HG03575 (cell line): ENCODE results near the gene RUNDC3A.
"Not testable (repeated sequence)": the region's sequence is repeated elsewhere in the genome, so short reads cannot be mapped to it uniquely, and the experiment has no call there.

Experiments used
- ATAC-seq: cut with Tn5 transposase; IDR thresholded peaks from one replicate; pipeline ENCODE4 v1.9.1; 2021; ENCODE audit not compliant: unreplicated experiment, insufficient number of reproducible peaks, low FRiP score; ENCODE audit errors: extremely low read depth

The RUNDC3A gene

DNA sequence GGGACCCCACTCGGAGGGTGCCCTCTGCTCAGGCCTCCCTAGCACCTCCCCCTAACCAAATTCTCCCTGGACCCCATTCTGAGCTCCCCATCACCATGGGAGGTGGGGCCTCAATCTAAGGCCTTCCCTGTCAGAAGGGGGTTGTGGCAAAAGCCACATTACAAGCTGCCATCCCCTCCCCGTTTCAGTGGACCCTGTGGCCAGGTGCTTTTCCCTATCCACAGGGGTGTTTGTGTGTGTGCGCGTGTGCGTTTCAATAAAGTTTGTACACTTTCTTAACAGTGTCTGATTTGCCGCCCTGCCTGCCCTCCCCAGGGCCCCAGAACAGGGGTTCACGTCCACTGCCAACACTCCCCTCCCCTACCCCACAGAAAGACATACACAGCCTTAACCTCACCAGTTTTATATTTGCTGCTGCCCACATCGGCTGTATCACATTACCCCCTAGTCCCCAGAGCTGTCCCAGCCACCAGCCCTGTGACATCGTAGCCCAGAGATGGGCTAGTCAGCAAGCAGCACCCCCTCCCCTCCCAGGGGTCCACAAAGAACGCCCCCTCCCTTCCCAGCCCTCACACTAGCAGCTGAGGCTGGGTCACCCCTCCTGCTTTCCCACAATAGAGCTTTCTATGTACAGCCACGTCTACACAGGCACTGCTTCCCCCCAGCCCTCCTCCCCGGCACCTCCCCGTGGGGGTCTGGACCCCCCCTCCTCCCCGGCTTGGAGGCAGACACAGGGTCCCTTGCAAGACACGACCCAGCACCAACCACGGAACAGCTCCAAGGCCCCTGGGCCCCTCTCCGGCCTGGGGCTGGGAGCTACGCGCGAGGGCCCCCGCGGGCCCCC is 44.6 kb downstream of the RUNDC3A start:
- no peak for ATAC-seq

DNA sequence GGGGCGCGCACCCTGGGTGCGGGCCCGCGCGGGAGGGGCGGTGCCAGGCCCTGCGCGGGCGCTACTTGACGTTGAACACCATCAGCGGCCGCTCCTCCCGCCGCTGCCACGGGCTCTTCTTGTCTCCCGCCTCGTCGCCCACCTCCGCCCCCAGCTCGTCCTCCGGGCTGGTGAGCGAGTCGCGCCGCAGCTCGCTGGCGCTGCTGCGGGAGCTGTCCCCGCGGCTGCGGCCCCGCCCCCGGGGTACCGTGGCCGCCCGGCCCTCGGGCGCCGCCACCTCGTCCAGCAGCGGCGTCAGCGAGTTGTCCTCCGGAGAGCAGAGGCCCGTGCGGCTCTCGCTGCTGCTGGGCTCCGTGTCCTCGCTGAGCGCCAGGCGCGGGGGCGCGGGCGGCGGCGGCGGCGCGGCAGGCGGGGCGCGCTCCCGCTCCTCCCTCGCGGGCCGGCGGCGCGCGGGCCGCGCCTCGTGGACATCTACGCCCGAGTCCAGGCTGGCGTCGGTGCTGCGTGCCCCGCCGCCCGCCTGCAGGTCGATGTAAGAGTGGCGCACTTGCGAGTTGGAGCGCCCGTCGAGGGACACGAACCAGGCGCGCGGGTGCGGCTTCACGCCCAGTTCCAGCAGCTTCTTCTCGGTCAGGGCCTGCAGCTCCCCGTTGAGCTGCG is 45.4 kb downstream of the RUNDC3A start:
- ATAC-seq: no peak

DNA sequence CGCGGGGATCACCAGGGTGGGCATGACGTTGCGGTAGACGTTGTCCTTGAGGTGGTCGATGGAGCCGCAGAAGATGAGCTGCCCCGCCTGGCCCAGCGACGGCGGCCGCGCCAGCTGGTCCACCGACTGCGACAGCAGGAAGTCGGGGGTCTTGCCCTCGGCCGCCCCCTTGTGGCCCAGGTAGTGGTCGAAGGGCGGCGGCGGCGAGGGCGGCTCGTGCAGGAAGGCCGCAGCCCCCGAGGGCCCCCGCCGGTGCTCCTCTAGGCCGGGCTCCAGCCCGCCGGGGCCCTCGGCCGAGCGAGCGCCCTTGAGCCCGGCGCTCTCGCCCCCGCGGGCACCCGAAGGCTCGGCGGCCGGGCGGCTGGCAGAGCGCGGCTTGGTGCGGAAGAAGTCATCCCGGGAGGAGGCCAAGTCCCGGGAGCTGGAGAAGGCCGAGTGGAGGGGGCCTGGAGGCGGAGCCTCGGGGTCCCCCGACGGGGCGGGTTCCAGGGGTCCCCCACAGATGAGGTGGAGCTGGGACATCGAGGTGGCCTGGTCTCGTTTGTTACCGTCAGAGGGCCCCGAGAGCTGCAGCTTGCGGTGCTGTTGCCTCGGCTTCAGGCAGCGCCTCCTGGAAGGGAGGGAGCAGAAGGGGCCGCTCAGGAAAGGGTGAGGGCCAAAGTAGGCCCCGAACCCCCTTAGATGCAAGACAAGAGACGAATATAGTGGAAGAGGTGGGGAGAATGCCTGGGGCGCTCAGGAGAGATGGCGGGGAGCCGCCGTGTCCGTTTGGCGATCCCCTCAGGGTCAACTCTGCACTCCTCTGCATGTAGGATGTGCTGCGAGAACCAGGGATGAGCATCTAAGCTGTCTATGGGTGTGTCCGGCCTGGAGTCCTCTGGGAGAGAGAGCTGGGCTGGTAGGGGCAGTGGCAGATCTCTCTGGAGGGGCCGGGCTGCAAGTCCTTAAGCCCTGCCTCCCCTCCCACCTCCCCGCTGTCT is 46.5 kb downstream of the RUNDC3A start:
- ATAC-seq: no peak

DNA sequence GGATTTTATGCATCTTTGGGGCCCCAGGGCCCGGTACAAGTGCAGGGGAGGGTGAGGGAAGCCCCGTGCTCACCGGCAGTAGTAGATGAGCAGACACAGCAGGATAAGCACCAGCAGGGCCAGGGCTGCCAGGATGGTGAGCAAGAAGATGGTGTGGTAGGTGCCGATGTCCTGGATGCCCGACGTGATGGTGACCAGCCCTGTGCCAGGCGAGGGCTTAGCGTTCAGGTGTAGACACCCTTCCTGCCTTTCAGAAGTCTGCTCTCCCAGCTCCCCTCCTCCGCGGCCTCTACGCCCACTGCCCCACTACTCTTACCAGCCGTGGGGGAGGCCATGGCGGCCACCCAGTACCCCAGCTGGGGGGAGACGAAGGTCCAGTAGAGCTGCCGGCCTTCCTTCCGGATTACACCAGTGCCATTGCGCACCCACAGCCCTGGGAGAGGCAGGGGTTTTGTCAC is 47.3 kb downstream of the RUNDC3A start:
- ATAC-seq: no peak

DNA sequence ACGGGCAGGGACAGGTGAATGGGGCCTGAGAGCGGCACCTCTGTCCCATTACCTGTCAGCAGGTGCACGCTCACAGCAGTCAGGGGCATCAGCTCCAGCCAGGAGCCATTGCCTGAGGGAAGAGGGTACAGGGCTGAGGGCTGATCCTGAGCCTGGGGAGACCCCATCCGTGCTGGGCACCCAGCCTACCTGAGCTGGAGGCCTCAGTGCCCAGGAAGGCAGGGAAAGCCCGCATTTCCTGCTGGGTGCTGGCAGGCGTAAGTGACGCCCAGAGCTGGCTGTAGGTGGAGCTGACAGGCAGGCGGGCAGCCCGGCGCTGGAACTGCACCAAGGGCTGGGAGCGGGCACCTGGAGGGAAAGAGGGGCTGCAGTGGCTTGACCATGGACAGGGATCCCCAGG is 47.8 kb downstream of the RUNDC3A start:
- ATAC-seq: no peak

DNA sequence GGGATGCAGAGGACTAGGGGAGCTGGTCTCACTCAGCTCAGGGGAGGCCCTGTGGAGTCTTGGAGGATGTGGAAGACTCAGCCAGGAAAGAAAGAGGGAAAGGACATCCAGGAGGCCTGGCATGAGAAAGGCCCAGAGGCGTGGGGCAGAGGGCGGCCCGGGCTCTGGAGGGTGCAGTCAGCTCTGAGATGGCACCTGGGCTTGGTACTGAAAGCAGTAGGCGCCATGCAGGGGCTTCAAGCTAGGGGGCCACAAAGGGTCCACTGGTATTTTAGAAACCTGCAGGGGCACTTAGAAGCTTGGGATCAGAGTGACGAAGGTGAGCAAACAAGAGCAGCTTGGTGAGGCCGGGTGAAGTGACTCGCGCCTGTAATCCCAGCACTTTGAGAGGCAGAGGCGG is 49.7 kb downstream of the RUNDC3A start:
- no peak for ATAC-seq

DNA sequence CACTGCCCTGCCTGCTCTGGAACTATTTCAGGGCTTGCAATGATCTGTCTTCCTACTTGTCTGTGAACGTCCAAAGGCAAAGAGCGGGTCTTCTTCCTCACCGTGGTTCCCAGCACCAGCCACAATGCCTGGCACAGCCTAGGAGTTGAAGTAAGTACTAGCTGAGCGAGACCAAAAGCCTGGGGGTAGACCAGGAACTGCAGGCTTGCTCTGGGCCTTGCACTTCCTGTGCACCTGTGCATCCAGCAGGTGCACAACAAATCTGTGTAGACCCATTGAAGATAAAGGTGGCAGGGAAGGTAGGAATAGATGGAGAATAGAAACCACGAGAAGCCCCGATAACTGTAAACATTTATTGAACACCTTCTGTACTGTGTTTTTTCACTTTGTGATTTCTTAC is 50.6 kb downstream of the RUNDC3A start:
- ATAC-seq: no peak

DNA sequence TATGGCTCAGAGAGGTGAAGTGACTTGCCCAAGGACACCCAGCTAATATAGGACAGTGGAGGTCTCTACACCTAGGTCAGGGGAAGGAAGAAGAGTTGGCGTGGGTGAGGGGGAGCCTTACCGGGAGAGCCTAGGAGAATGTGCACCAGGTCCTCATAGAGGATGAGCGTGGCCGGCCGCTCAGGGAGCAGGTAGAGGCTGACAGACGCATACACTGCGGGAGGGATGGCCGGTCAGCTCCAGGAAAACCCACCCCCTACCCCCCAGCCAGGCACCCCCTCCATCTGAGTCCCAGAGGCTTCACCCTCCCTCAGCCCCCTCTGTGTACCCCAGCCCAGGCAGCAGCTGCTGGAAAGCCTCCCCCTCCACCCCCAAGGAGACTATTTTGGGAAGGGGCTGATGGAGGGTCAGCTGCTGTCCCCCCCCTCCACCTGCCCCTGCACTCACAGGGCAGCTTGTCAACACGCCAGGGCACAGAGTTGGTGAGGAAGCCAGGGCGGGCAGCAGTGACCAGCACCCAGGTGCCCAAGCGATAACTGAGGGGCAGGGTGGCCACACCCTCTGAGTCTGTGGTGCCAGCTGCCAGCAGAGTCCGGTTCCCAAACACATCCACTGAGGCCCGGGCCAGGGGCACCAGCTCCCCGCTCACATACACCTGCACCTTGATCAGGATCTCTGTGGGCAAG is 51.2 kb downstream of the RUNDC3A start:
- no peak for ATAC-seq

DNA sequence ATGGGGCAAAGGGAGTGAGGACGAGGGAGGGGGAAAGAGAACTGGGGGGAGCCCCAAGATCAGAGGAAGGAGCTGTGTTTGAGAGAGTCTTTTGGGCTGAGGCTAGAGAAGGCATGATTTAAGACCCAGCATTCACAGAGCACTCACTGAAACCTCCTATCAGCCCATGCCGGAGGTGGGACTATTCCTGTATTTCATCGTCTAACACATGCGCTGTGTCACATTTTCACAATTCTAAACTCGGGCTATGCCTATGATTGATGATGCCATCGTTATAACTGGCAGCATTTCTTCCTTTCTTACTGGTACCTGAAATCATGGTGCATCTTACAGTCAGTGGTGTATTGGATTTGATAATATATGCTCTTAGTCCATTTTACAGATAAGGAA is 51.7 kb downstream of the RUNDC3A start:
- ATAC-seq: no peak

DNA sequence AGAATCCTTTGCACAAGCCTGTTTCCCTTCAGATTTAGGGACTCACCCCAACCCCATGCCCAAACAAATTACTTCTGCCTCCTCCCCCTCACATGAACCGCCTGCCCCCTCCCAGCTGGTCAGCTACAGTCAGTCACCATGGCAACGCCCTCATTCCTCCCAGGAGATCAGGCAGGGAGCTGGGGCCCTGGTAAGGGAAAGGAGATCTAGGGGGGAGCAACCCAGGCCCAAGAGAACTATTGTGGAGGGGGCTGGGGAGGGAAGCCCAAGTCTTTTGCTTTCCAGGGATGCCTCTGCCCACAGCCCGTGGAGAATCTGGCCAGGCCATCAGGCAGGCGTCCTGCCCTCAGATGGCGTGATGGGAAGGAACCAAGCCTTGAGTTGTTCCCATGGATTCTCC is 52.4 kb downstream of the RUNDC3A start:
- ATAC-seq: no peak

DNA sequence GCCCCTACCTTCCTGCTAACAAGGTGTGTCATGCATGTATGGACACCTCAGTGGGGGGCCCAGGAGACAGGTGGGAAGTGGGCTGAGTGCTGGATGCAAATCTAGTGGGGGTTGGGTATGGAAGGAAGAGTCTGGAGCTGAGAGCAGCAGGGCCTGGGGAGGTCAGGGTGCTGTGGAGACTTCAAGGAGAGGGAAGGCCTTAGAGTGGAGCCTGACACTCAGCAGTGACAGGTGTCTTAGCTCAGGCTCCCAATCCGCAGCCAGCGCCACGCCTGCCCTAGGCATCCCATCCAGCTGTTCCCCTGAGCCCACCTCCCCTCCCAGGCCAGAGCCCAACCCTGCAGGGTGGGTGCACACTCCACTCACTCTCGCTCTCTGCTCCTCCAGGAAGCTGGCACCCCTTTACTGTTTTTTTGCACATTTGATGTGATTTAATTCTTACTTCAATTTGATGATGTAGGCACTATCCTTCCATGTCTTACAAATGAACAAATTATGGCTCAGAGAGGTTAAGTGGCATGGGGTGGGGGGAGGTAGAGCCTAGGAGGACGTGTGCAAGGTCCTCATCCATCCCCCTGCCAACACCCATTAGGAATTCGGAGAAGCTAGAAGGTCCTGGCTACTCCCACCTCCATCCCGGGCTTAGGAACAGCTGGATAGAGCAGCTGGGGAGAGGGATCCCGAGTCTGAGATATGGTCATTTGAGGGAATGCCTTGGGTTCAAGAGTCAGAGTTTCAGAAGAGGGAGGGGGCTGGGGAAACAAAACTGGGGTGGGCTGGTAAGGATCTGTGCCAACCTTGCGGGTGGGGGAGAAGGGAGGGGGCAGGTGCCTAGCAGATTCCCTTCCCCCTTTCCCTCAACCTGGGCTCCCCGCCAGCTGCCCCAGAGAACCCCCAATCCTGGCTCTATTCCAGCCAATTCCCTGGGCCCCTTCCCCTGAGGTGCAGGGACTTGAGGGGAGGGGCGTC is 53.2 kb downstream of the RUNDC3A start:
- ATAC-seq: no peak

DNA sequence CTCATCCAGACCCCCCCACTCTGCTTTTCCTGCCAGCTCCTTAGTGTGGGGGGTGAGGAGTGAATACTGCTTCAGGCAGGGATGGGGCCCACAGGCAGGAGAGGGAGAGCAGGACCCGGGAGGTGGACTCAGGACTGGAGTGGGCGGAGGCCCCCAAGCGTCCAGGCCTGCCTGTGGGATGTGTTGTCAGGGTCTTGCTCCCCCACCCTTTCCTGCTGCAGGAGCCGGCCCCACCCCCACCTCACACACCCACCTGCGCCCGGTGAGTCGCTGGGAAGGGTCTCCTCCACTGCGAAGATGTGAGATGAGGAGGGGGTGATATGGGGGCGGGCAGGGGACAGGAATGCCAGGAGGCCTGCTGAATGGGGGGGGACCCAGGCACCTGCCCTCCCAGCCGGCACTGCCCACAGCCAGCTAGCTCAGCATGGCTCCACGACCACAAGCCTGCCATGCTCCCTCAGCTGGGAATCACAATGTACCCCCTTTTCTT is 54.1 kb downstream of the RUNDC3A start:
- no peak for ATAC-seq

DNA sequence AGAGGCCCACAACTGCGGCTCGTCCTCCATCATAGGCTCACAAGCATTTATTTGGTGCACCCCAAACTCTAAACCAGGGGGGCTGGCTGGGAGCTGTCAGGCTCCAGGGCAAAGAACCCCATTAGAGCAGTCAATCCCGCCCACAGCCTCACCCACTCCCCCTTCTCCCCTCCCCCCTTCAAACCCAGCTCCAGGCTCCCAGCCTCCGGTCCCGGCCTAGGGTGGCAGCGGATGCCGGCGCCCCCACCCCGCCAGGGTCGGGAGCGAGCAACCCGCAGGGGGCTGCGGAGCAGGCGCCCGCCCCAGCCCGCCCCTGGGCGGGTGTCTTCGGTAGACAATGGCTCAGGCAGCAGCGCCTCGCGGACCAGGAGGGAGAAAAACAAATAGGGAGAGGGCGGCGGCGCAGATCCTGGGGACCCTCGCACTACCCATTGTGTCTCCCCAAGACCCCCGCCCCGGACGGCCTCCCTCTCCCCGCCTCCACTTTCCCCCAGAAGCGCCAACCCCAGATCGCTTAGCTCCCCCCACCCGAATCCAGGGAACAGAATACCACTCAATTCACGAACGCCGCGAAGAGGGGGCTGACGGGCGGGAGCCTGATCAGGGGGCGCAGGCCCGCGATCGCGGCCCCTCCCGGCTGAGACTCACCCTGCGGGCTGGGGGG is 54.7 kb downstream of the RUNDC3A start:
- ATAC-seq: no peak

DNA sequence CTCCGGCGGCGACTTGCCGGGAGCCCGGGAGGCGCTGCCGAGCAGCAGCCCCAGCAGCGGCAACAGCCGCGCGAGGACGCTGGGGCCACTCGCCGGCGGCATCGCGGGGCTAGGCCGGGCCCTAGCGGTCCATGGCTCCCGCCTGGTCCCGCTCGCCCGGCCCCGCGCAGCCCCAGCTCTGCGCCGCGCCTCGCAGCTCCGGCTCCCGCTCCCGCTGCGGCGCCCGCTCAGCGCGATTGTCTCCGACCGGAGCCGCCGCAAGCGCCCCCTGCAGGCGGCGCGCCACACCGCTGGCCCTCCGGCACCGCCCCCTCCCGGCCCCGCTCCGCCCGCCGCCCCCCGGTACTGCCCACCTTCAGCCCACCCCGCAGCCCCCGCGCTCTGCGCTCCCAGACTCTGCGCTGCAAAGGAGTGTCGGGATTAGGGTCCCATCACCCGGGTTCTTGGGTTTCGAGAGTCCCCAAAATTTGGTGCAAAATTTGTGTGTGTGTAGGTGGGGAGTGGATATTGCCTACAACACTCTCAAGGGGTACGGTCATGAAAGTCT is 55.3 kb downstream of the RUNDC3A start, which contains the start of gene FAM171A2:
Gene FAM171A2, minus strand, starts transcription at position 241 of the 547 bp plus-strand sequence. Its CDS starts 139 bp downstream, at position 102.
- no peak for ATAC-seq

DNA sequence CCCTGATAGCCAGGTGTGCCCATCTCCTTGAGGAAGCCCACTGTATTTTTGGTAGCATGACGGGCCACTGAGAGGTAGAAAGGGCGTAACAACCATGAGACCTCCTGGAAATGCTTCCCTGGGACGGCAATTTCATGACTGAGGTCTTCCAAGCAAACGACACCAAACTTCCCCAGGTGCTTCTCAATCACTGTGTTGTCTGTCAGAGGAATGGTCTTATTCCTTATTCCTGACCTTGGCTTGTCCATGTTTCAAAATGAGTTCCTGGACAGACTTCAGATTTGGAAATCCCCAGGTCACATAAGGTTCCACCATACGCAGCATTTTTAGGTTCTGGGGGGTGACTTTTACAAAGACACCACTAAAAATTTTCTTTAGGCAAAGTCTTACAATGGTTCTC is 56.6 kb downstream of the RUNDC3A start:
- ATAC-seq: not testable (repeated sequence)

DNA sequence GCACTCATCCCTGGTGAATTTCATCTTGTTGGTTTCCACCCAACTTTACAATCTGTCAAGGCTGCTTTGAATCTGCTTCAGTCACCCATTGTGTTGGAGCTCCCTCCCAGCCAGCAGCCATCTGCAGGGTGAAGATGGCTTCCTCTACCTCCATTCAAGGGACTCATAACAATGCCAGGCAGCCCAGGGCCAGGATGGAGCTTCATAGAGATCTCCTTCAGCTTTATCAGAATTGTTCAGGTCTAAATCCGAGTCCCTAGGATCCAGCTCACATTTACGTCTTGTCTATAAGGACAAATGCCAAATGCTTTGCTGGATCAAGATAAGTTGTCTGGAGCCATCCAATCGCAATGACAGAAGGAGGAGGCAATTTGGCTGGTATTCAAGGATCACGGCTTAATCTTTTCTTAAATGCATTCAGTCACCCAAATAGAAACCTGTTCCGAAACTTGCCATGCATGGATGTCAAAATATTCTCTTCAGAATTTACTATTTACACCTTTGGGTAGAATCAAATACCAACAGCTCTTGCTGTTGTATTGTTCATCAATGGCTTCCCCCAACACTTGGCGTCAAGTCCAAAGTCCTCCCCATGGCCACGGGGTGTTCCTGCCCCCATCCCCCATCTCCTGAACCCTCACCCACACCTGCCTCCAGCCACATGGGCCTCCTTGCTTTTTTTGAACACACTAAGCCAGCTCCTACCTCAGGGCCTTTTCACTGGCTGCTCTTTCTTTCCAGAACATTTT is 59.0 kb downstream of the RUNDC3A start:
- ATAC-seq: no peak
